GM13977 (cell line): Measurements from ENCODE around the gene SGSM1.

Experiments
- DNase-seq: peaks from one replicate; pipeline ENCODE4 v3.0.0; 2012; ENCODE audit warnings: low spot score
- in situ Hi-C: fragments of 300-500 bp; cut with MboI; formaldehyde crosslinking; loops from one replicate; pipeline ENCODE4 v1.12.0; 2022; ENCODE audit warnings: low sequenced_read_pairs, low pct_unique_long_range_greater_than_20kb, mixed read lengths, inconsistent platforms; ENCODE audit not compliant: unreplicated experiment
- TF ChIP-seq, protein P1 (sequence below): IDR thresholded peaks from 2 replicates; pipeline ENCODE4 v1.5.1; 2012; ENCODE audit warnings: mild to moderate bottlenecking, control low read depth; ENCODE audit not compliant: insufficient read depth; ENCODE audit errors: extremely low read depth, missing control alignments

Gene SGSM1

DNA sequence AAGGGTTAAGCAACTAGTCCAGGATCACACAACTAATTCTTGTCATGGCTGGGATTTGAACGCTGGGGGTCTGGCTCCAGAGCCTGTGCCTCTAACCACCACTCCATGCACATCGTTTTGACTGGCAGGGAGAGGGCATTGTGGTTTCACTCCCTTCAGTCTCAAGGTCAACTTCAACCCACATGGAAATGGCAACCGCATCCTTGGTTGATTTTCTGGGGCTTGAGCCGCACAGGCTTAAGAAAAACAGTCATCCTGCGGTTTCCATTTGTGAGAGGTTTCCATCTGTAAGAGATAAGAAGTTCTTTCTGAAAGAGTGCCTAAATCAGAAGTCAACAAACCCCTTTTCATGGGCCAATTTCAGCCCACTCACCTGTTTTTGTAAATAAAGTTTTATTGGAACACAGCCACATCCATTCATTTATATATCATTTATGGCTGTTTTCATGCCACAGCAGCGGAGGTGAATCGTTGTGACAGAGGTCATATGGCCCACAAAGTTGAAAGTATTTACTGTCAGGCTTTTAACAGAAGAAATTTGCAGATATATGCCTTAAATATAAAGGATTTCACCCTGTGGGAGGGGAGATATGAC lies 65.7 kb downstream of the SGSM1 start:
- in situ Hi-C loops: no loop called here
- DNase-seq: no peak
- TF ChIP-seq, protein P1, sequence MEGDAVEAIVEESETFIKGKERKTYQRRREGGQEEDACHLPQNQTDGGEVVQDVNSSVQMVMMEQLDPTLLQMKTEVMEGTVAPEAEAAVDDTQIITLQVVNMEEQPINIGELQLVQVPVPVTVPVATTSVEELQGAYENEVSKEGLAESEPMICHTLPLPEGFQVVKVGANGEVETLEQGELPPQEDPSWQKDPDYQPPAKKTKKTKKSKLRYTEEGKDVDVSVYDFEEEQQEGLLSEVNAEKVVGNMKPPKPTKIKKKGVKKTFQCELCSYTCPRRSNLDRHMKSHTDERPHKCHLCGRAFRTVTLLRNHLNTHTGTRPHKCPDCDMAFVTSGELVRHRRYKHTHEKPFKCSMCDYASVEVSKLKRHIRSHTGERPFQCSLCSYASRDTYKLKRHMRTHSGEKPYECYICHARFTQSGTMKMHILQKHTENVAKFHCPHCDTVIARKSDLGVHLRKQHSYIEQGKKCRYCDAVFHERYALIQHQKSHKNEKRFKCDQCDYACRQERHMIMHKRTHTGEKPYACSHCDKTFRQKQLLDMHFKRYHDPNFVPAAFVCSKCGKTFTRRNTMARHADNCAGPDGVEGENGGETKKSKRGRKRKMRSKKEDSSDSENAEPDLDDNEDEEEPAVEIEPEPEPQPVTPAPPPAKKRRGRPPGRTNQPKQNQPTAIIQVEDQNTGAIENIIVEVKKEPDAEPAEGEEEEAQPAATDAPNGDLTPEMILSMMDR: no peak

DNA sequence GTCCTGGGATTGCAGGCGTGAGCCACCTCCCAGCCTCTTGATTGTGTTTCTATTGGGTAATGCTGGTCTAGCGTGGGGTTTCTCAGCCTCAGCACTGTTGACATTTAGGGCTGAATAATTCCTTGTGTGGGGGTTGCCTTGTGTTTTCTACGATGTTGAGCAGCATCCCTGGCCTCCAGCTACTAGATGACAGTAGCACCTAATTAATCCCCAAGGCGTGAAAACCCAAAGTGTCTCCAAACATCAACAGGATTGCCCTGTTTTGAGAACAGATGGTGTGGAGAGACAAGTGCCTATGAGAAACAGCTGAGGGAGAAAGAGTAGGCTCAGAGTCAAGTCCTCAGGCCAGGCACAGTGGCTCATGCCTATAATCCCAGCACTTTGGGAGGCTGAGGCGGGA lies 67.2 kb downstream of the SGSM1 start:
- in situ Hi-C loops: no loop called here
- no peak for DNase-seq
- TF ChIP-seq, protein P1: no peak

DNA sequence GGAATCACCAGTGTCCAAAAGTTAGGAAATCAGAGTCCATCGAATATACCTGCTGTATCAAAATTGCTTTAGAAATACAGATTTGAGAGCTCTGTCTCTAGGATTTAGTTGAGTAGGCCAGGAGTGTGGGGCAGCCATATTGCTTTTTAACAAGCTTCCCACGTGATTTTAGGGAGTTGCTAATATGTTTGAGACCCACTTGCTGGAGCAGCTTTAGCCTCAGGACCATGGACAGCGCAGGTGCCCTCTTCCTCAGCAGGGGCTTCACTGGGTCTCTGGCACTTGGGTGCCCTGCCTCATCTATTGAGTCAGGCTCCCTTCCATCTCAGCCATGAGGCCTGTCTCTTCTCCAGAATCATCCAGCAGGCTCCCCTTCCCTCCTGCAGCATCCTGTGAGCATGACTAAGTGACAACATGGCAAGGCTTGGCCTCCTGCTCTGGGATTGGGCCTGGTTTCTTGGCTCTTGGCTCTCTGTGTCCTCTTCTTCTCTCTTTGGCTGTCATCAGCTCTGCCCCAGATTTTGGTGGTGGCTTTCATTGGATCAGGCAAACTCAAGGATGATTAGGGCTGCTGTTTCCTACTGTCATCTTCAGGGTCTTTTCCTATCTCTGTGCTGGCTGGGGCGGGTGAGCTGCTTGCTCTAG lies 70.0 kb downstream of the SGSM1 start:
- no peak for DNase-seq
- in situ Hi-C loops: no loop called here
- TF ChIP-seq, protein P1: no peak

DNA sequence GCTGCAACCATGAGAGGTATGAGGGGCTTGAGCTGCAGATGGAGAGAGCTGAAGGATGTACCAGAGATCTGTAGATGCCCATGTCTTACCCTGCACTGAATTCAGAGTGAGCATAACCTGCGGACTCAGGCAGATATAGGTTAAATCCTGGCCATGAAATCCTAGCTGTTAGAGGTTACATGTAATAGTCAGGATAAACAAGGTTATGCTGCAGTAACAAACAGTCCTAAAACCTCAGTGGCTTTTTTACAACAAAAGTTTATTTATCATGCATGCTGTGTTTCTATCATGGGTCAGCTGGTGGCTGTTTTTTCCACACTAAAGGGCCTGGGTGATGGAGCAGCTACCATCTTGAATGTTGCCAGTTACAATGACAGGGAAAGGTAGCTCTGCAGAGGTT lies 70.7 kb downstream of the SGSM1 start:
- no peak for DNase-seq
- TF ChIP-seq, protein P1: no peak
- in situ Hi-C loops: no loop called here

DNA sequence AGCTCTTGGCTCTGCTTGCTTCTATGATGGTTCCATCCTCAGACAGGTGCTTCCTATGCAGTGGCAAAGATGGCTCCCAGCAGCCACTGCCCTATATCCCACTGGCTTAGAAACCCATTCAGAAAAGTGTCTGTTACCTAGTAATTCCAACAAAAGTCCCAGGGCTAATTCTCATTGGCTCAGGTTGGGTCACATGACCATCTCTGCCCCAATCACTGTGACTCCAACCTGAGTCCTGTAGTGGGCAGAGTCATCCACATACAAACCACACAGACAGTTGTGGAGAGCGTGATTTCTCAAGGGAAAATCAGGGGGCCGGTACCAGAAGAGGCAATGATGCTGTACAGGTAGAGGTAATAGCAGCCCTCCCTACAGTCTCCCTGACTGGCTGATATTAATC lies 73.0 kb downstream of the SGSM1 start:
- TF ChIP-seq, protein P1: no peak
- no peak for DNase-seq
- in situ Hi-C loops: no loop called here

DNA sequence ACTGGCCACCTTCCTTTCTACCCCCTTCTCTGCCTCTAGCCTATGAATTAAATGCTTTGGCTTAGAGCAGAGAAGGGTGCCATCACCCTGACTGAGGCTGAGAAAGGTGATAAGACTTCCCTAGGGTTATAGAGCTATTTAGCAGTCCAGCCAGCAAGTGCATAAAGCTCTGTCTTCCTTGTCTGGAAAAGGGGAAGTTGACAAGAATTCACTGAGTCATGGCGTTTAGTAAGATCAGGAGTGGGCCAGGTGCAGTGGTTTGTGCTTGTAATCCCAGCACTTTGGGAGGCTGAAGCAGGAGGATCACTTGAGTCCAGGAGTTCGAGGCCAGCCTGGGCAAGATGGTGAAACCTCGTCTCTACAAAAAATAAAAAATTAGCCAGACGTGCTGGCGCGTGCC lies 77.4 kb downstream of the SGSM1 start:
- no peak for DNase-seq
- TF ChIP-seq, protein P1: no peak
- in situ Hi-C loops: no loop called here
